HCT116 (cell line): ENCODE measurements around the gene MX2. TPM values are rescaled to one million over a fixed set of nuclear protein-coding genes. Genes with fewer than 3 reads are reported as not detected.

ENCODE experiments used
- ATAC-seq: fragments of 200-7000 bp; cut with Tn5 transposase; 2 replicates; pipeline ENCODE4 v1.9.1; 2020; ENCODE audit warnings: mild to moderate bottlenecking, moderate library complexity
- BruUV-seq: library from RNA; stranded (reverse); fragments of 400-500 nt; replicated peaks from 2 replicates; lab custom pipeline; 2021; lab: Mats Ljungman, UMichigan
- CTCF ChIA-PET: fragments of 300-600 bp; sonication (Branson Sonifier 250); formaldehyde crosslinking; loops from one replicate; lab custom pipeline; 2021; ENCODE audit warnings: antibody characterized with exemption; lab: Charles Lee
- POLR2A ChIA-PET: fragments of 300-600, 350-600 bp; sonication (Branson Sonifier 250); formaldehyde crosslinking; loops from one replicate; lab custom pipeline; 2021; ENCODE audit warnings: antibody characterized with exemption; lab: Charles Lee
- RAD21 ChIA-PET, 2 experiments: fragments of 300-600 bp; sonication (Branson Sonifier 250); formaldehyde crosslinking; loops; one replicate each; lab custom pipeline; 2023; ENCODE audit warnings: low total read pairs in 2 of 2; ENCODE audit not compliant: uncharacterized antibody in 2 of 2, unreplicated experiment in 2 of 2, low non-redundant PET in 1 of 2; lab: Charles Lee
- DNase-seq: peaks from one replicate; pipeline ENCODE4 v3.0.0-alpha.2; 2010; ENCODE audit warnings: low read depth, low spot score
- H2AFZ ChIP-seq: fragments of 200-600 bp; shearing (Covaris generic), sonication (generic); 2 replicates; pipeline ENCODE4 v1.6.1; 2017; ENCODE audit warnings: low read depth, mixed run types, mixed read lengths, antibody characterized with exemption, low read length; ENCODE audit not compliant: poor library complexity, severe bottlenecking
- H3K27ac ChIP-seq: 2 replicates; pipeline ENCODE4 v1.5.1; 2012; ENCODE audit warnings: low read depth, low read length
- H3K27me3 ChIP-seq: fragments of 200-600 bp; sonication (generic); 2 replicates; pipeline ENCODE4 v1.6.1; 2016; ENCODE audit warnings: mixed run types, low read length, mixed read lengths; ENCODE audit not compliant: insufficient read depth
- H3K36me3 ChIP-seq, 2 experiments: fragments of 200-500 bp in 1 of 2; fragments of 200-600 bp in 1 of 2; sonication (Bioruptor generic) in 1 of 2; sonication (generic) in 1 of 2; 2 replicates each; pipeline versions ENCODE4 v1.5.1 to v1.6.1; 2014 to 2016; ENCODE audit warnings: low read length in 2 of 2, inconsistent platforms in 1 of 2, mixed read lengths in 1 of 2, mixed run types in 1 of 2; ENCODE audit not compliant: insufficient read depth in 2 of 2, control insufficient read depth in 1 of 2
- H3K4me1 ChIP-seq, 2 experiments: fragments of 200-600 bp in 1 of 2; sonication (generic) in 1 of 2; 2 replicates each; pipeline versions ENCODE4 v1.5.1 to v1.6.1; 2012 to 2017; ENCODE audit warnings: low read length in 2 of 2, inconsistent platforms in 1 of 2, mild to moderate bottlenecking in 1 of 2, mixed read lengths in 1 of 2, mixed run types in 1 of 2, moderate library complexity in 1 of 2; ENCODE audit not compliant: insufficient read depth in 2 of 2, control insufficient read depth in 1 of 2
- H3K4me2 ChIP-seq: fragments of 200-600 bp; sonication (generic); 2 replicates; pipeline ENCODE4 v1.6.1; 2017; ENCODE audit warnings: mixed run types, low read length, mixed read lengths
- H3K4me3 ChIP-seq, 2 experiments: fragments of 200-600 bp in 1 of 2; sonication (generic) in 1 of 2; replicated peaks in 1 of 2; 2 replicates each; pipeline ENCODE4 v1.5.1; 2011 to 2016; ENCODE audit warnings: low read length in 2 of 2, control low read depth in 1 of 2, low read depth in 1 of 2, mild to moderate bottlenecking in 1 of 2, mixed read lengths in 1 of 2, mixed run types in 1 of 2
- H3K79me2 ChIP-seq: fragments of 200-600 bp; sonication (generic); 2 replicates; pipeline ENCODE4 v1.6.1; 2017; ENCODE audit warnings: mild to moderate bottlenecking, mixed run types, low read length, moderate library complexity, mixed read lengths; ENCODE audit not compliant: insufficient read depth
- H3K9ac ChIP-seq: fragments of 200-600 bp; sonication (generic); 2 replicates; pipeline ENCODE4 v1.6.1; 2016; ENCODE audit warnings: low read length, mixed read lengths
- H3K9me2 ChIP-seq: fragments of 200-600 bp; sonication (generic), shearing (Covaris generic); 2 replicates; pipeline ENCODE4 v1.6.1; 2017; ENCODE audit warnings: mixed run types, mild to moderate bottlenecking, moderate library complexity; ENCODE audit not compliant: insufficient read depth
- H3K9me3 ChIP-seq, 2 experiments: fragments of 200-500 bp in 1 of 2; fragments of 200-600 bp in 1 of 2; sonication (Bioruptor generic) in 1 of 2; sonication (generic) in 1 of 2; 2 replicates each; pipeline ENCODE4 v1.6.1; 2014 to 2017; ENCODE audit warnings: low read length in 2 of 2, mixed read lengths in 2 of 2, inconsistent platforms in 1 of 2, low read depth in 1 of 2, mild to moderate bottlenecking in 1 of 2, mixed run types in 1 of 2, moderate library complexity in 1 of 2; ENCODE audit not compliant: control insufficient read depth in 1 of 2, insufficient read depth in 1 of 2
- H4K20me1 ChIP-seq: fragments of 200-600 bp; sonication (generic), shearing (Covaris generic); 2 replicates; pipeline ENCODE4 v1.6.1; 2017; ENCODE audit warnings: mixed run types, mild to moderate bottlenecking, moderate library complexity; ENCODE audit not compliant: insufficient read depth
- CBX3 ChIP-seq: IDR thresholded peaks from 2 replicates; pipeline ENCODE4 v1.6.1; 2012; ENCODE audit warnings: low read depth
- CEBPB ChIP-seq: IDR thresholded peaks from 2 replicates; pipeline ENCODE4 v1.6.1; 2012; ENCODE audit warnings: low read depth
- EGR1 ChIP-seq: IDR thresholded peaks from 2 replicates; pipeline ENCODE4 v1.6.1; 2012; ENCODE audit warnings: low read depth
- ELF1 ChIP-seq: IDR thresholded peaks from 2 replicates; pipeline ENCODE4 v1.6.1; 2012; ENCODE audit warnings: low read depth, borderline replicate concordance
- EZH2phosphoT487 ChIP-seq: fragments of 200-600 bp; IDR thresholded peaks from 2 replicates; pipeline ENCODE4 v1.6.1; 2018; ENCODE audit warnings: antibody characterized with exemption, borderline replicate concordance
- FOSL1 ChIP-seq: IDR thresholded peaks from 2 replicates; pipeline ENCODE4 v1.6.1; 2012; ENCODE audit warnings: low read depth
- JUND ChIP-seq: IDR thresholded peaks from 2 replicates; pipeline ENCODE4 v1.6.1; 2012
- POLR2AphosphoS5 ChIP-seq: IDR thresholded peaks from 2 replicates; pipeline ENCODE4 v1.6.1; 2011; ENCODE audit warnings: mild to moderate bottlenecking, low read depth, low read length, moderate library complexity
- SRF ChIP-seq: IDR thresholded peaks from 2 replicates; pipeline ENCODE4 v1.6.1; 2012; ENCODE audit warnings: low read depth
- YY1 ChIP-seq: IDR thresholded peaks from 2 replicates; pipeline ENCODE4 v1.6.1; 2011; ENCODE audit warnings: low read length, low read depth, moderate library complexity, mild to moderate bottlenecking; ENCODE audit not compliant: insufficient replicate concordance; ENCODE audit errors: extremely low read depth
- ZFX ChIP-seq: fragments of 450-650 bp; IDR thresholded peaks from 2 replicates; pipeline ENCODE4 v1.6.1; 2017
- intact Hi-C: fragments of 100-400 bp; cut with micrococcal nuclease; formaldehyde crosslinking; loops from 2 replicates; pipeline ENCODE4 v1.10.0; 2022
- total RNA-seq: library from RNA; stranded (reverse); gene quantifications from one replicate; pipeline ENCODE4 v1.2.1, GENCODE V29; 2021; ENCODE audit not compliant: unreplicated experiment
- TF ChIP-seq, protein P1 (sequence below), 3 experiments: fragments of 200-600 bp in 1 of 3; sonication (generic) in 1 of 3; IDR thresholded peaks in 2 of 3; conservative IDR thresholded peaks in 1 of 3; 2 replicates each; pipeline ENCODE4 v1.5.1; 2012 to 2017; ENCODE audit warnings: low read depth in 2 of 3, low read length in 2 of 3, antibody characterized with exemption in 1 of 3, borderline replicate concordance in 1 of 3, control low read depth in 1 of 3, mild to moderate bottlenecking in 1 of 3, mixed read lengths in 1 of 3, mixed run types in 1 of 3, moderate library complexity in 1 of 3; ENCODE audit not compliant: insufficient read depth in 1 of 3
- TF ChIP-seq, protein P2 (sequence below): IDR thresholded peaks from 2 replicates; pipeline ENCODE4 v1.6.1; 2011; ENCODE audit warnings: mild to moderate bottlenecking, low read length, moderate library complexity; ENCODE audit not compliant: insufficient replicate concordance; ENCODE audit errors: extremely low read depth

The MX2 gene
- total RNA-seq, 1 experiment from 2014 or later = 0.22 TPM

DNA sequence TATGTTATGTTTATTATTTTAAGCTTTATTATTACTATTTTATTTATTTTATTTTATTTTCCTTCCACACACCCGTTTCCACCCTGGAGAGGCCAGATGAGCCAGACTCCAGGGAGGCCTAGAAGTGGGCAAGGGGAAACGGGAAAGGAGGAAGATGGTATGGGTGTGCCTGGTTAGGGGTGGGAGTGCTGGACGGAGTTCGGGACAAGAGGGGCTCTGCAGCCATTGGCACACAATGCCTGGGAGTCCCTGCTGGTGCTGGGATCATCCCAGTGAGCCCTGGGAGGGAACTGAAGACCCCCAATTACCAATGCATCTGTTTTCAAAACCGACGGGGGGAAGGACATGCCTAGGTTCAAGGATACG, 63.7 kb downstream of the MX2 start:
- Histone ChIP-seq H4K20me1 (no peaks in the 10 kb centered on the region), H3K36me3 (no peaks in the 10 kb centered on the region), H3K79me2 (no peaks in the 10 kb centered on the region), H3K27me3 (peaks cover 4% of the 10 kb centered on the region; the same call in 1 of the 2 replicates), H3K9ac (no peak overlapping the region), H3K27ac (no peak overlapping the region), H3K4me2 (no peak overlapping the region), H3K9me3 (no peaks in the 10 kb centered on the region), H3K4me3 (no peak overlapping the region), H3K4me1 (peaks cover 0 to 2% of the 10 kb centered on the region in 2 experiments; a peak in 1 of 4 replicates), H3K9me2 (no peaks in the 10 kb centered on the region), H2AFZ (no peak overlapping the region)
- intact Hi-C loops = no loop called here
- no peak for DNase-seq
- TF ChIP-seq, protein P1, sequence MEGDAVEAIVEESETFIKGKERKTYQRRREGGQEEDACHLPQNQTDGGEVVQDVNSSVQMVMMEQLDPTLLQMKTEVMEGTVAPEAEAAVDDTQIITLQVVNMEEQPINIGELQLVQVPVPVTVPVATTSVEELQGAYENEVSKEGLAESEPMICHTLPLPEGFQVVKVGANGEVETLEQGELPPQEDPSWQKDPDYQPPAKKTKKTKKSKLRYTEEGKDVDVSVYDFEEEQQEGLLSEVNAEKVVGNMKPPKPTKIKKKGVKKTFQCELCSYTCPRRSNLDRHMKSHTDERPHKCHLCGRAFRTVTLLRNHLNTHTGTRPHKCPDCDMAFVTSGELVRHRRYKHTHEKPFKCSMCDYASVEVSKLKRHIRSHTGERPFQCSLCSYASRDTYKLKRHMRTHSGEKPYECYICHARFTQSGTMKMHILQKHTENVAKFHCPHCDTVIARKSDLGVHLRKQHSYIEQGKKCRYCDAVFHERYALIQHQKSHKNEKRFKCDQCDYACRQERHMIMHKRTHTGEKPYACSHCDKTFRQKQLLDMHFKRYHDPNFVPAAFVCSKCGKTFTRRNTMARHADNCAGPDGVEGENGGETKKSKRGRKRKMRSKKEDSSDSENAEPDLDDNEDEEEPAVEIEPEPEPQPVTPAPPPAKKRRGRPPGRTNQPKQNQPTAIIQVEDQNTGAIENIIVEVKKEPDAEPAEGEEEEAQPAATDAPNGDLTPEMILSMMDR (IDR thresholded peaks at IDR 0.05 in 2 of 3, conservative IDR thresholded peaks at IDR 0.05 in 1 of 3; ENCODE audit: borderline replicate concordance in 1 of 3, insufficient read depth in 1 of 3, low read depth in 2 of 3, low read length in 2 of 3) = no peak
- TF ChIP-seq ZFX (no peak), ELF1 (no peak), FOSL1 (no peak), EZH2phosphoT487 (no peak), SRF (no peak), YY1 (no peak), CEBPB (no peak), CBX3 (no peak), EGR1 (no peak), POLR2AphosphoS5 (no peak), JUND (no peak)
- TF ChIP-seq, protein P2, sequence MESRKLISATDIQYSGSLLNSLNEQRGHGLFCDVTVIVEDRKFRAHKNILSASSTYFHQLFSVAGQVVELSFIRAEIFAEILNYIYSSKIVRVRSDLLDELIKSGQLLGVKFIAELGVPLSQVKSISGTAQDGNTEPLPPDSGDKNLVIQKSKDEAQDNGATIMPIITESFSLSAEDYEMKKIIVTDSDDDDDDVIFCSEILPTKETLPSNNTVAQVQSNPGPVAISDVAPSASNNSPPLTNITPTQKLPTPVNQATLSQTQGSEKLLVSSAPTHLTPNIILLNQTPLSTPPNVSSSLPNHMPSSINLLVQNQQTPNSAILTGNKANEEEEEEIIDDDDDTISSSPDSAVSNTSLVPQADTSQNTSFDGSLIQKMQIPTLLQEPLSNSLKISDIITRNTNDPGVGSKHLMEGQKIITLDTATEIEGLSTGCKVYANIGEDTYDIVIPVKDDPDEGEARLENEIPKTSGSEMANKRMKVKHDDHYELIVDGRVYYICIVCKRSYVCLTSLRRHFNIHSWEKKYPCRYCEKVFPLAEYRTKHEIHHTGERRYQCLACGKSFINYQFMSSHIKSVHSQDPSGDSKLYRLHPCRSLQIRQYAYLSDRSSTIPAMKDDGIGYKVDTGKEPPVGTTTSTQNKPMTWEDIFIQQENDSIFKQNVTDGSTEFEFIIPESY = no peak
- BruUV-seq = no TSS peak
- POLR2A ChIA-PET = no interaction called here
- RAD21 ChIA-PET = no interaction called here
- ATAC-seq = no peak
- CTCF ChIA-PET = no interaction called here
